Spinal cord (tissue), 10 donors: ENCODE data around the gene ZDHHC4. TPM values are rescaled to one million over a fixed set of nuclear protein-coding genes. Genes with fewer than 3 reads are reported as not detected.

Experiments used
- DNase-seq, 6 donors: peaks; one replicate each; pipeline versions ENCODE4 v3.0.0 to v3.0.0-alpha.2; 2013 to 2015; ENCODE audit warnings: low spot score in 6 of 6, low read depth in 4 of 6
- H3K27ac ChIP-seq: one replicate; pipeline ENCODE4 v1.5.1; 2013; ENCODE audit warnings: low read depth, low read length, control low read depth
- H3K27me3 ChIP-seq: one replicate; pipeline ENCODE4 v1.6.1; 2013; ENCODE audit warnings: low read length; ENCODE audit not compliant: control insufficient read depth, insufficient read depth
- H3K36me3 ChIP-seq: one replicate; pipeline ENCODE4 v1.6.1; 2013; ENCODE audit warnings: low read length; ENCODE audit not compliant: control insufficient read depth, insufficient read depth
- H3K4me1 ChIP-seq: one replicate; pipeline ENCODE4 v1.6.1; 2013; ENCODE audit warnings: low read length; ENCODE audit not compliant: control insufficient read depth, insufficient read depth
- H3K4me3 ChIP-seq: one replicate; pipeline ENCODE4 v1.5.1; 2013; ENCODE audit warnings: low read depth, low read length, control low read depth
- H3K9me3 ChIP-seq: one replicate; pipeline ENCODE4 v1.6.1; 2013; ENCODE audit warnings: low read length; ENCODE audit not compliant: control insufficient read depth, insufficient read depth
- WGBS: methylation state at CpG from one replicate; pipeline ENCODE4 v1.1.5; 2013; ENCODE audit warnings: missing lambda C conversion rate; ENCODE audit not compliant: insufficient coverage; 5-methylcytosine and 5-hydroxymethylcytosine counted together
- polyA plus RNA-seq, 2 donors: library from polyadenylated mRNA; unstranded; fragments of 120-200 nt; gene quantifications; one replicate each; pipeline ENCODE4 v1.2.1, GENCODE V29; 2013; ENCODE audit not compliant: insufficient read length in 2 of 2
- total RNA-seq, 2 donors: library from RNA; depleted of rRNA in 1 of 2; stranded (reverse); fragments of 120-200 nt in 1 of 2; fragments of >200 nt in 1 of 2; gene quantifications; one replicate each; pipeline versions ENCODE4 v1.2.3 to v1.2.4, GENCODE V29; 2013 to 2014
- donor health status: healthy.

ZDHHC4 gene
- total and polyA plus RNA-seq, 4 donors, result 57.0 to 87.1 (median 62.9) TPM

- Histone ChIP-seq H3K36me3 (peaks cover 99% of the 10 kb centered on the region), H3K27ac (no peak overlapping the region), H3K9me3 (no peaks in the 10 kb centered on the region), H3K4me3 (no peak overlapping the region), H3K27me3 (no peaks in the 10 kb centered on the region), H3K4me1 (no peaks in the 10 kb centered on the region)
- 91% methylated on average over 15 of the region's 15 CpGs for WGBS
- DNase-seq, result no peak
Observed at GRCh38 chr7:6600093-6600492, 22.8 kb downstream of the ZDHHC4 start.

DNA sequence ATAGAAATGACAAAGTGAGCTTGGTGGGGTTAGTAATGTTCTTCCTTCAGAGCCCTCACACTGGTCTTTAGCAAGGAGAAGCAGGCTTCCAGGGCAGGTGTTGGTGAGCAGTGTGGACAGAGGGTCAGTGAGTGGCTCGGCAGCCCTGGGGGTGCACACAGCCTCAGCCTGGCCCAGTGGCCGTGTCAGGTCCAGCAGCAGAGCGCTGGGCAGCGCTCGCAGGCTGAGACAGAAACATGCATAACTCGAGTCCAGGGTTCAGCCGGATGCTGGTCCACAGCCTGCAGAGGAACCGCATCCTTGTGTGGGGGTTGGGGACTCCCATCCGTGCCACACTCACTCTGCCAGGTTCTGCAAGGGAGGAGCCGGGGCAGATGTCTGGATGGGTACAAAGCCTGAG lies 27.2 kb downstream of the ZDHHC4 start:
- Histone ChIP-seq H3K4me3 (no peak overlapping the region), H3K27me3 (no peaks in the 10 kb centered on the region), H3K36me3 (peaks cover 96% of the 10 kb centered on the region), H3K4me1 (no peaks in the 10 kb centered on the region), H3K9me3 (no peaks in the 10 kb centered on the region), H3K27ac (no peak overlapping the region)
- WGBS, result 92% methylated on average over 10 of the region's 10 CpGs
- DNase-seq, result no peak

DNA sequence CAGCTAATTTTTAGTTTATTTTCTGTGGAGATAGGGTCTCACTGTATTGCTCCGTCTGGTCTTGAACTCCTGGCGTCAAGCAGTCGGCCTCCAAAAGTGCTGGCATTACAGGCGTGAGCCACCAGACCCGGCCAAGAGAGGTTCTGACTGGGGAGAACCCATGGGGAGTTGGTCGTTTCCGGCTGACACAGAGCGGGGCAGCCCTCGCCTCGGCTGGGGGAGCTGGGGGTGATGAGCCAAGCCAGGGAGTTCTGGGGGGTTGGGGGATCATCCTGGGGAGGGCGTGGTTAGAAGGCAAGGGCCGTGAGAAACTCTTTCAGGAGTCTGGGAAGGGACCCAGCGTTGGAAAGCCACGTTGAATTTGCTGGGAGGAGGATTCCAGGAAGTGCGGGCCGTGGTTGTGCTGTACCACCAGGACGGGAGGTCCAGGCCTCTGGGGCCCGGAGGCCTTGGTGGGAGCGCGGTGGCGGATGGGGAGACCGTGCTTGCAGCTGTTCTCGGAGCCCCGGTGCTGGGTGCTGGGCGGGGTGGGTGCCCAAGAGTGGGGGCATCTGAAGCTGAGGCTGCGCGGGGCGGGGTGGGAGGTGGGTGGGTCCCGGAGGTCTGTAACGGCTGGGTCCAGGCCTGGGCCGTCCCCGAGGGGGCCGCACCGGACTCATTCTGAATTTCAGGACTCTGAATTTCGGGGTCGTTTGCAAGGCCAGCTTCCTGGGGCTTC lies 29.8 kb downstream of the ZDHHC4 start:
- H3K4me3 ChIP-seq, result no peak overlapping the region
- no peaks in the 10 kb centered on the region for H3K9me3 ChIP-seq
- H3K36me3 ChIP-seq, result peaks cover 79% of the 10 kb centered on the region
- WGBS, result 94% methylated on average over 35 of the region's 36 CpGs
- H3K27ac ChIP-seq, result no peak overlapping the region
- H3K4me1 ChIP-seq, result no peaks in the 10 kb centered on the region
- no peak for DNase-seq
- no peaks in the 10 kb centered on the region for H3K27me3 ChIP-seq

- Histone ChIP-seq H3K4me1 (no peaks in the 10 kb centered on the region), H3K36me3 (peaks cover 72% of the 10 kb centered on the region), H3K9me3 (no peaks in the 10 kb centered on the region), H3K27me3 (no peaks in the 10 kb centered on the region), H3K27ac (no peak overlapping the region), H3K4me3 (no peak overlapping the region)
- WGBS, result 92% methylated on average over 35 of the region's 38 CpGs
- DNase-seq, result no peak
Observed at GRCh38 chr7:6607651-6608051, 30.4 kb downstream of the ZDHHC4 start.

DNA sequence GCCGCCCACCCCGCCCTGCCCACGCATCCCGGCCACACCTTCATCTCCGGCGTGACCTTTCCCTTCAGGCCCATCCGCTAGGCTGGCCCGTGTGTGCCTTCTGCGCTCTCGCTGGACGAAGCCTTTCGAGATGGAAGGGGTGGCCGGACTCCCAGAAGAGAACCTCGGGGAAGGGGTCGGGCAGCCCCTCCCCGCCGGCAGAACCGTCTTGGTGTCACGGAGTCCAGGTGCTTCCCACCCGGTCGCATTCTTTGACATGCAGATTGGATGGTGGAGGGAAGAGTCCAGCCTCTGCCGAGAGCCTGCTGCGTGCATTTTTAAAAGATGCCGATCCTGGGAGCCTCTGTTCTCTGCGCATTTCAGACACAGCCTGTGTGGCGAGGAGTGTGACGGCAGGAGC lies 30.8 kb downstream of the ZDHHC4 start:
- Histone ChIP-seq H3K36me3 (peaks cover 68% of the 10 kb centered on the region), H3K27me3 (no peaks in the 10 kb centered on the region), H3K9me3 (no peaks in the 10 kb centered on the region), H3K4me3 (no peak overlapping the region), H3K4me1 (no peaks in the 10 kb centered on the region), H3K27ac (no peak overlapping the region)
- WGBS, result 84% methylated on average over 27 of the region's 27 CpGs
- DNase-seq, result no peak

GRCh38 chr7:6608794-6609193 lies 31.5 kb downstream of the ZDHHC4 start:
- Histone ChIP-seq H3K36me3 (peaks cover 61% of the 10 kb centered on the region), H3K27me3 (no peaks in the 10 kb centered on the region), H3K9me3 (no peaks in the 10 kb centered on the region), H3K4me1 (no peaks in the 10 kb centered on the region), H3K27ac (no peak overlapping the region), H3K4me3 (no peak overlapping the region)
- no peak for DNase-seq
- 93% methylated on average over 12 of the region's 12 CpGs for WGBS

DNA sequence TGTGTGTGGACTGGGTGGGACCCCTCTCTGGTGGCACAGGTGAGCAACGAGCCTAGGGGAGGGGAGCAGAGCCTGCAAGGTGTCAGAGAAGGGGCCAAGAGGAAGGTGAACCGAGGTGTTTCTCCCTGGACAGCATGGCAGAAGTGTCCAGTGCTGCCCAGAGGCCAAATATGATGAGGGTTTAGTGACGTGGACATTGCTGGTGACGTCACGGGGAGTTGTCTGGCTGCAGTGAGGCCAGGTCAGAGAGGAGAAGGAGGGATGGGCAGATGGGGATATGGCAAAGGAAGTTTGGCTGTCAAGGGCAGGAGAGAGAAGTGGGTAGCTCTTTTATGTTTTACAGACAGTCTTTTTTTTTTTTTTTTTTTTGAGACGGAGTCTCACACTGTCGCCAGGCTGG lies 35.6 kb downstream of the ZDHHC4 start:
- H3K27me3 ChIP-seq, result no peaks in the 10 kb centered on the region
- 77% methylated on average over 5 of the region's 7 CpGs for WGBS
- no peak overlapping the region for H3K4me3 ChIP-seq
- DNase-seq, result no peak
- peaks cover 20% of the 10 kb centered on the region for H3K4me1 ChIP-seq
- no peak overlapping the region for H3K27ac ChIP-seq
- H3K9me3 ChIP-seq, result no peaks in the 10 kb centered on the region
- peaks cover 35% of the 10 kb centered on the region for H3K36me3 ChIP-seq

GRCh38 chr7:6613706-6614105 lies 36.5 kb downstream of the ZDHHC4 start:
- DNase-seq, result no peak
- H3K27ac ChIP-seq, result no peak overlapping the region
- H3K9me3 ChIP-seq, result no peaks in the 10 kb centered on the region
- H3K4me1 ChIP-seq, result peaks cover 20% of the 10 kb centered on the region
- no peaks in the 10 kb centered on the region for H3K27me3 ChIP-seq
- H3K4me3 ChIP-seq, result no peak overlapping the region
- peaks cover 35% of the 10 kb centered on the region for H3K36me3 ChIP-seq
- WGBS, result 53% methylated on average over 2 of the region's 2 CpGs

GRCh38 chr7:6614953-6615722 lies 37.9 kb downstream of the ZDHHC4 start, which contains the start of gene ZNF853:
Gene ZNF853, plus strand, starts transcription at chr7:6615610. Its CDS starts 565 bp downstream, at chr7:6616175.
- Histone ChIP-seq H3K9me3 (no peaks in the 10 kb centered on the region), H3K4me3 (peak within 1 kb of the TSS; percentile 65), H3K27me3 (no peaks in the 10 kb centered on the region), H3K36me3 (peaks cover 34% of the 10 kb centered on the region), H3K4me1 (peaks cover 20% of the 10 kb centered on the region), H3K27ac (no peak within 1 kb of the TSS)
- under 1% methylated on average over 90 of the region's 91 CpGs for WGBS
- DNase-seq, result peak in 4 of 6 donors; percentile 13 to 74 (median 50)
